ENCODE data around the gene WNK1.

The WNK1 gene

DNA sequence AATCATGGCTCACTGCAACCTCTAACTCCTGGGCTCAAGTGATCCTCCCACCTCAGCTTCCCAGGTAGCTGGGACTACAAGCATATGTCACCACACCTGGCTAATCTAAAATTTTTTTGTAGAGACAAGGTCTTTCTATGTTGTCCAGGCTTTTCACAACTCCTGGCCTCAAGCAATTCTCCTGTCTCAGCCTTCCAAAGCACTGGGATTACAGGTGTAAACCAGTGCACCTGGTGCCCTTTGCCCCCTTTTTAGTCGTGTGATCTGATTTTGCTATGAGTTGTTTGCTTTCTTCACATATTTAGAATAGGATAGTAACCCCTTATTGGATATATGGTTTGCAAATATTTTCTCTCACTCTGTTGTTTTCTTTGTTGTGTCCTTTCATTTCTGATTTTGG, 198.8 kb downstream of the WNK1 start:
- no peak for DNase-seq (ENCODE audit: low spot score)

DNA sequence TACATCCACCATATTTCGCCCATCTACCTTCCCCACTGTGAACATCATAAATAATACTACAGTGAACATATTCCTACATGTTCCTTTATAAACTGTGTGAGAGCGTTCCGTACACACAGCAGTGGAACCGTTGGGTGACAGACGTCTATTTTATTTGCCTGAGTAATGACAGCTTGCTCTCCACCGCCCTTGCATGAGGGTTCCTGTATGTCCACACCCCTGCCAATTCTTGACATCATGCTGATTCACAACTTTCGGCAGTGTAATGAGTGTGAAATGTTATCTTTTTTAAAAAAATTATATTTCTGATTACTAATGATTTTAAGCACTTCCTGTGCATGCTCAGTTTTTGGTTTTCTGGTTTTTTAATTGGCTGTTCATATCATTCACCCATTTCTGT, 201.4 kb downstream of the WNK1 start:
- DNase-seq (ENCODE audit: low spot score) = peak; percentile 38

- DNase-seq (ENCODE audit: low spot score) = no peak
These were observed 202.4 kb downstream of the WNK1 start for GRCh38 chr12:954741-955140.

- DNase-seq (ENCODE audit: low spot score) = no peak
These were observed 203.6 kb downstream of the WNK1 start for GRCh38 chr12:955939-956338.

- DNase-seq (ENCODE audit: low spot score) = no peak
These were observed 206.3 kb downstream of the WNK1 start for GRCh38 chr12:958588-959123.

Data from LoVo (cell line).